ENCODE measurements around the gene DNAH3. TPM values are rescaled to one million over a fixed set of nuclear protein-coding genes. Genes with fewer than 3 reads are reported as not detected.
"Not testable (repeated sequence)": the region's sequence is repeated elsewhere in the genome, so short reads cannot be mapped to it uniquely, and the experiment has no call there.

Gene DNAH3
- total RNA-seq, 2 donors from 2014 or later = 0.40 to 0.82 TPM

DNA sequence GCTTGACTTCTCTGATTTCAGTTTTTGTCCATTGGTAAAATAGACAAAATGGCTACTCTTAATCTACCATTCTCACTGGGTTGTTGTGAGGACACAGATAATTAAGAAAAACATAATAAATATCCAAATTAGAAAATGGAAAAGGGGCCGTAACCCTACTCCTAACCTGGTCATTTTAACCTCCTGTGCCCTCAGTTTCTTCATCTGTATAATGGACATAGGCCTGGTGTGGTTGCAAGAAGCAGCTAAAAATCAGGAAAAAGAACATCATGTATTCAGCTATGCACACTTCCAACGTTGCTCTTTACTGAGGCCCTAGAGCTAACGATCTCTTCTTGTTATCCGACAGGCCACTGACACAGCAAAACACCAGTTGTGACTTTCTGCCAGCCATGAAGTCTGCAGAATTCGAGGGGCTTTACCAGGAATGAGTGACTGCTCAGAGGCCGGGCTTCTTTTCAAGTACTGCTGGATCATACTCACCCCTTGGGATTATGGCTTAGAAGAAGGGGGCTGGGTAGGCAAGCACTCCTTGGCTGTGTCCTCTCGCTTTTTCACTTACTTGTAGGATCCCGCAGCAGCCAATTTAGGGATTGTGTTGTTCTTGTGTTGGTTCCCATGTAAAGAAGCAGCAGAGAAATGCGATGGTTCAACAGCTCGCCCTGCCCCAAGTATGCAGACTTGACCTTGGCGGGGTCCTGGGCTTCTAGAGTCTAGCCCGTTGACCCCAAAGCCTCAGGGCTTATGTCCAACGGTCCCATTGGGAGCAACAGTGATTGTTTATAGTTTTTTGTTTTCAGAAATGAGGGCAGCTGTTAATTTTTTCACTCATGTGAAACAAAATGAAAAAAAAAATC lies 28.7 kb upstream of the DNAH3 start:
- Histone ChIP-seq H3K27me3 (ENCODE audit: control insufficient read depth, insufficient read depth, low read length, poor library complexity, severe bottlenecking) (no peaks in the 10 kb centered on the region), H3K4me3 (ENCODE audit: low read length) (no peak overlapping the region), H3K9me3 (ENCODE audit: control insufficient read depth, low read length) (peaks cover 57% of the 10 kb centered on the region), H3K9ac (ENCODE audit: extremely low read depth, low read length, poor library complexity, severe bottlenecking) (no peak overlapping the region), H3K4me1 (ENCODE audit: control insufficient read depth, insufficient read depth, low read length) (no peaks in the 10 kb centered on the region), H3K27ac (ENCODE audit: low read depth, low read length) (no peak overlapping the region), H3K36me3 (ENCODE audit: control insufficient read depth, insufficient read depth, low read length) (peaks cover 73% of the 10 kb centered on the region)
- H3K36me3 Mint-ChIP-seq (ENCODE audit: low read depth) = peaks cover 75% of the 10 kb centered on the region
- no peaks in the 10 kb centered on the region for H3K27me3 Mint-ChIP-seq (ENCODE audit: insufficient read depth)
- no peaks in the 10 kb centered on the region for H3K4me1 Mint-ChIP-seq
- DNase-seq = no peak
- 94 to 96% methylated on average over 5 to 13 of the region's 13 CpGs for WGBS, 2 experiments (ENCODE audit: insufficient coverage in 1 of 2, insufficient read length in 1 of 2)
- TF ChIP-seq, protein P1, sequence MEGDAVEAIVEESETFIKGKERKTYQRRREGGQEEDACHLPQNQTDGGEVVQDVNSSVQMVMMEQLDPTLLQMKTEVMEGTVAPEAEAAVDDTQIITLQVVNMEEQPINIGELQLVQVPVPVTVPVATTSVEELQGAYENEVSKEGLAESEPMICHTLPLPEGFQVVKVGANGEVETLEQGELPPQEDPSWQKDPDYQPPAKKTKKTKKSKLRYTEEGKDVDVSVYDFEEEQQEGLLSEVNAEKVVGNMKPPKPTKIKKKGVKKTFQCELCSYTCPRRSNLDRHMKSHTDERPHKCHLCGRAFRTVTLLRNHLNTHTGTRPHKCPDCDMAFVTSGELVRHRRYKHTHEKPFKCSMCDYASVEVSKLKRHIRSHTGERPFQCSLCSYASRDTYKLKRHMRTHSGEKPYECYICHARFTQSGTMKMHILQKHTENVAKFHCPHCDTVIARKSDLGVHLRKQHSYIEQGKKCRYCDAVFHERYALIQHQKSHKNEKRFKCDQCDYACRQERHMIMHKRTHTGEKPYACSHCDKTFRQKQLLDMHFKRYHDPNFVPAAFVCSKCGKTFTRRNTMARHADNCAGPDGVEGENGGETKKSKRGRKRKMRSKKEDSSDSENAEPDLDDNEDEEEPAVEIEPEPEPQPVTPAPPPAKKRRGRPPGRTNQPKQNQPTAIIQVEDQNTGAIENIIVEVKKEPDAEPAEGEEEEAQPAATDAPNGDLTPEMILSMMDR (conservative IDR thresholded peaks at IDR 0.05) = no peak
- no peak overlapping the region for H3K4me3 Mint-ChIP-seq
- H3K9me3 Mint-ChIP-seq = peaks cover 30% of the 10 kb centered on the region
- no peak overlapping the region for H3K27ac Mint-ChIP-seq

DNA sequence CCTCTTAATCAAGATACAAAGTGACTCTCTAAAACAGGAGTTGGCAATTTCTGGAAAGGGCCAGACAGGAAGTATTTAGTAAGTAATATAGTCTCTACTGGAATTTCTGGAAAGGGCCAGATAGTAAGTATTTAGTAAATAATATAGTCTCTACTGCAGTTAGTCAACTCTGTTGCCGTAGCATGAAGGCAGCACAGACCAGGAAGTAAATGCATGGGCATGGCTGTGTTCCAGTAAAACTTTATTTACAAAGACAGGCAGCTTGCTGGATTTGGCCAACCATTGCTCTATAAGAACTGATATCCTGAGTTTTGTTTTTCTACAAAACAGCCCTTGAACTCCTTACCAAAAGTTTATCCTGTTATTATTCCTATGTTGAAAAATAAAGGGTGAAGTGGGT lies 24.8 kb upstream of the DNAH3 start:
- Histone ChIP-seq H3K27ac (ENCODE audit: low read depth, low read length) (no peak overlapping the region), H3K4me1 (ENCODE audit: control insufficient read depth, insufficient read depth, low read length) (no peaks in the 10 kb centered on the region), H3K27me3 (ENCODE audit: control insufficient read depth, insufficient read depth, low read length, poor library complexity, severe bottlenecking) (no peaks in the 10 kb centered on the region), H3K9me3 (ENCODE audit: control insufficient read depth, low read length) (peaks cover 29% of the 10 kb centered on the region), H3K4me3 (ENCODE audit: low read length) (no peak overlapping the region), H3K9ac (ENCODE audit: extremely low read depth, low read length, poor library complexity, severe bottlenecking) (no peak overlapping the region), H3K36me3 (ENCODE audit: control insufficient read depth, insufficient read depth, low read length) (peaks cover 80% of the 10 kb centered on the region)
- Mint-ChIP-seq H3K9me3 (peaks cover 6% of the 10 kb centered on the region), H3K36me3 (ENCODE audit: low read depth) (peaks cover 68% of the 10 kb centered on the region), H3K27ac (no peak overlapping the region), H3K27me3 (ENCODE audit: insufficient read depth) (no peaks in the 10 kb centered on the region), H3K4me3 (no peak overlapping the region), H3K4me1 (no peaks in the 10 kb centered on the region)
- DNase-seq = no peak
- 88 to 92% methylated on average over 1 of the region's 1 CpG for WGBS, 2 experiments (ENCODE audit: insufficient coverage in 1 of 2, insufficient read length in 1 of 2)
- TF ChIP-seq, protein P1 (conservative IDR thresholded peaks at IDR 0.05) = no peak

DNA sequence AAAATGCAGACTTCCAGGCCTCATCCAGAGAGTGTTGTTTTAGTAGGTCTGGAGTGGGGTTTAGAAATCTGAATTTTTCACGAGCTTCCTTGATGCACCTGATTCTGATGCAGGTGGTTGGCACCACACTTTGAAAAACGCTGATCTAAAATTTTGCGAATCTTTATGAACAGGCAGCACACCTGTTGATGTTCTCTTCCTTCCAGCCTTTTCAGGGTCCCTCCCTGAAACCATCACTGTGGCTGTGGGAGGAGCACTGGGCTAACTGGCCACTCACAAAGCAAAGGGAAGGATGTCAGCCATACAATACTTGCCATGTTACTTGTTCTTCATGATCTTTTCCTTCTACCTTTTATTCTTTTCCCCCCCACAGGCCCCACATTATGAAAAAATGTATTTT lies 22.0 kb upstream of the DNAH3 start:
- no peak for DNase-seq
- Mint-ChIP-seq H3K27me3 (ENCODE audit: insufficient read depth) (no peaks in the 10 kb centered on the region), H3K9me3 (no peaks in the 10 kb centered on the region), H3K27ac (no peak overlapping the region), H3K36me3 (ENCODE audit: low read depth) (peaks cover 47% of the 10 kb centered on the region), H3K4me3 (no peak overlapping the region), H3K4me1 (no peaks in the 10 kb centered on the region)
- no peak overlapping the region for H3K27ac ChIP-seq (ENCODE audit: low read depth, low read length)
- H3K4me3 ChIP-seq (ENCODE audit: low read length) = no peak overlapping the region
- 91 to 100% methylated on average over 3 of the region's 3 CpGs for WGBS, 2 experiments (ENCODE audit: insufficient coverage in 1 of 2, insufficient read length in 1 of 2)
- peaks cover 4% of the 10 kb centered on the region for H3K9me3 ChIP-seq (ENCODE audit: control insufficient read depth, low read length)
- no peaks in the 10 kb centered on the region for H3K27me3 ChIP-seq (ENCODE audit: control insufficient read depth, insufficient read depth, low read length, poor library complexity, severe bottlenecking)
- H3K36me3 ChIP-seq (ENCODE audit: control insufficient read depth, insufficient read depth, low read length) = peaks cover 63% of the 10 kb centered on the region
- H3K9ac ChIP-seq (ENCODE audit: extremely low read depth, low read length, poor library complexity, severe bottlenecking) = no peak overlapping the region
- TF ChIP-seq, protein P1 (conservative IDR thresholded peaks at IDR 0.05) = no peak
- H3K4me1 ChIP-seq (ENCODE audit: control insufficient read depth, insufficient read depth, low read length) = no peaks in the 10 kb centered on the region

DNA sequence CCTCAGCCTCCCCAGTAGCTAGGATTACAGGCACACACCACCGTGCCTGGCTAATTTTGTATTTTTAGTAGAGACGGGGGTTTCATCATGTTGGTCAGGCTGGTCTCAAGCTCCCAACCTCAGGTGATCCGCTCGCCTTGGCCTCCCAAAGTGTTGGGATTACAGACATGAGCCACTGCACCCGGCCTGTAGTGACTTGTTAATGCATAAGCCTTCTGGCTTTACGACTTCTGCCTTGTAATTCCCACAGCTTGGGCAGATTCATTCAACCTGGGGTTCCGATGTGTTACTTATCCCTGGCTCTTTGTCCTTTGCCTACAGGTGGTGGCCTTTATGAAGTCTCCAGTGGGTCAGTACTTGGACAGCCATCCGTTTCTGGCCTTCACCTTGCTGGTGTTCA lies 19.5 kb upstream of the DNAH3 start:
- H3K4me3 Mint-ChIP-seq; H3K27ac Mint-ChIP-seq; H3K9me3 ChIP-seq (ENCODE audit: control insufficient read depth, low read length); H3K27ac ChIP-seq (ENCODE audit: low read depth, low read length); H3K27me3 Mint-ChIP-seq (ENCODE audit: insufficient read depth); H3K9ac ChIP-seq (ENCODE audit: extremely low read depth, low read length, poor library complexity, severe bottlenecking); DNase-seq; H3K4me1 ChIP-seq (ENCODE audit: control insufficient read depth, insufficient read depth, low read length); H3K27me3 ChIP-seq (ENCODE audit: control insufficient read depth, insufficient read depth, low read length, poor library complexity, severe bottlenecking); H3K9me3 Mint-ChIP-seq; H3K4me3 ChIP-seq (ENCODE audit: low read length); H3K4me1 Mint-ChIP-seq: not testable (repeated sequence)
- H3K36me3 ChIP-seq (ENCODE audit: control insufficient read depth, insufficient read depth, low read length) = peaks cover 65% of the 10 kb centered on the region
- peaks cover 39% of the 10 kb centered on the region for H3K36me3 Mint-ChIP-seq (ENCODE audit: low read depth)
- 87 to 94% methylated on average over 7 to 8 of the region's 8 CpGs for WGBS, 2 experiments (ENCODE audit: insufficient coverage in 1 of 2, insufficient read length in 1 of 2)

Data from endodermal cell (in vitro differentiated cells).